Smooth muscle cell (in vitro differentiated cells): ENCODE data around the gene CENPP. TPM values are rescaled to one million over a fixed set of nuclear protein-coding genes. Genes with fewer than 3 reads are reported as not detected.
A peak's percentile ranks its signal among the peaks of the same experiment; 100 is the strongest.

Source experiments
- DNase-seq: peaks from one replicate; lab custom pipeline; 2025; ENCODE audit not compliant: unreplicated experiment; lab: John Stamatoyannopoulos, UW
- H2AFZ ChIP-seq: fragments of 200-600 bp; sonication (generic); 2 replicates; pipeline ENCODE4 v1.6.0; 2016; ENCODE audit warnings: antibody characterized with exemption, low read depth, mild to moderate bottlenecking
- H3F3A ChIP-seq: fragments of 200-600 bp; sonication (generic); 2 replicates; pipeline ENCODE4 v1.6.0; 2017; ENCODE audit warnings: antibody characterized with exemption, low read depth
- H3K27ac ChIP-seq: fragments of 200-600 bp; sonication (generic); 2 replicates; pipeline ENCODE4 v1.5.1; 2016; ENCODE audit warnings: low read depth, mild to moderate bottlenecking
- H3K27me3 ChIP-seq: fragments of 200-600 bp; sonication (generic); 2 replicates; pipeline ENCODE4 v1.6.1; 2016; ENCODE audit warnings: low read depth, mild to moderate bottlenecking
- H3K36me3 ChIP-seq: fragments of 200-600 bp; sonication (generic); 2 replicates; pipeline ENCODE4 v1.5.1; 2016; ENCODE audit warnings: low read depth
- H3K4me1 ChIP-seq: fragments of 200-600 bp; sonication (generic); 2 replicates; pipeline ENCODE4 v1.5.1; 2016; ENCODE audit warnings: low read depth
- H3K4me2 ChIP-seq: fragments of 200-600 bp; sonication (generic); 2 replicates; pipeline ENCODE4 v1.6.0; 2016; ENCODE audit warnings: mild to moderate bottlenecking
- H3K4me3 ChIP-seq: fragments of 200-600 bp; sonication (generic); 2 replicates; pipeline ENCODE4 v1.5.1; 2016; ENCODE audit warnings: mild to moderate bottlenecking
- H3K79me2 ChIP-seq: fragments of 200-600 bp; sonication (generic); 2 replicates; pipeline ENCODE4 v1.6.0; 2016; ENCODE audit warnings: low read depth, mild to moderate bottlenecking
- H3K9ac ChIP-seq: fragments of 200-600 bp; sonication (generic); 2 replicates; pipeline ENCODE4 v1.6.0; 2016; ENCODE audit warnings: low read depth
- H3K9me3 ChIP-seq: fragments of 200-600 bp; sonication (generic); replicated peaks from 2 replicates; pipeline ENCODE4 v1.5.1; 2016; ENCODE audit warnings: low read depth
- H4K20me1 ChIP-seq: fragments of 200-600 bp; sonication (generic); 2 replicates; pipeline ENCODE4 v1.6.0; 2016; ENCODE audit warnings: low read depth
- WGBS: methylation state at CpG from one replicate; pipeline ENCODE4 v1.1.7; 2016; ENCODE audit warnings: low lambda C conversion rate; 5-methylcytosine and 5-hydroxymethylcytosine counted together
- polyA plus RNA-seq: library from polyadenylated mRNA; unstranded; fragments of >200 nt; fragmentation: Nextera tagmentation; extraction: Ambion mirVana; gene quantifications from 2 replicates; pipeline ENCODE4 v1.2.1, GENCODE V29; 2016
- total RNA-seq: library from RNA; depleted of rRNA; stranded (reverse); fragments of >200 nt; gene quantifications from 2 replicates; pipeline ENCODE4 v1.2.3, GENCODE V29; 2014
- TF ChIP-seq, protein P1 (sequence below): fragments of 200-600 bp; sonication (generic); IDR thresholded peaks from 2 replicates; pipeline ENCODE4 v1.5.1; 2017; ENCODE audit warnings: borderline replicate concordance, mild to moderate bottlenecking, antibody characterized with exemption; ENCODE audit not compliant: insufficient read depth, poor library complexity, severe bottlenecking

The CENPP gene
- total and polyA plus RNA-seq, 2 experiments from 2014 or later, result 4.2 to 17.5 TPM

DNA sequence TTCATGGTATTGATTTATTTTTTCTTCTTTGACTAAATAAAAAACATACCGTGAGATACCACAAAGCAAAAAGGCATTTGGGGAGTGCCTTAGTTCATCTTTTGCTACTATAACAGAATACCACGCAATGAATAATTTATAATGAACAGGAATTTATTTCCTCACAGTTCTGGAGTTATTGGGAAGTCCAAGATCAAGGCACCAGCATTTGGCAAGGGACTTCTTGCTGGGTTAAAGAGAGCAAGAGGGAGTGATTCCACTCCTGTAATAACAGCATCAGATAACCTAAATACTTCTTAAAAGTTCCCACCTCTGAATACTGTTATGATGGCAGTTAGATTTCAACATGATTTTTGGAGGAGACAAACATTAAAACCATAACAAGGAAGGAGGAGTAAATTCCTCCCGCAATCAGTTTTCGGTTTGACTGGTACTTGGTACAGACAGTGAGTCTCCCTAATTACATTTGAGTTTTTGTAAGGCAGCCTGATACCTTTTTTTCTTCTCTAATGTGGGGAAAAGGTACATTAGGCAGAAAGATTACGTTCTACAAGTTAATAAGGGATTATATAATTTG lies 107.3 kb downstream of the CENPP start:
- H4K20me1 ChIP-seq, result no peaks in the 10 kb centered on the region
- H3K4me2 ChIP-seq, result no peak overlapping the region
- no peaks in the 10 kb centered on the region for H3K9me3 ChIP-seq
- DNase-seq, result no peak
- H3K27me3 ChIP-seq, result no peaks in the 10 kb centered on the region
- no peak overlapping the region for H3K4me3 ChIP-seq
- H3F3A ChIP-seq, result no peaks in the 10 kb centered on the region
- no peak overlapping the region for H3K9ac ChIP-seq
- no peak overlapping the region for H3K27ac ChIP-seq
- no peaks in the 10 kb centered on the region for H3K79me2 ChIP-seq
- no peak overlapping the region for H2AFZ ChIP-seq
- H3K4me1 ChIP-seq, result no peaks in the 10 kb centered on the region
- TF ChIP-seq, protein P1, sequence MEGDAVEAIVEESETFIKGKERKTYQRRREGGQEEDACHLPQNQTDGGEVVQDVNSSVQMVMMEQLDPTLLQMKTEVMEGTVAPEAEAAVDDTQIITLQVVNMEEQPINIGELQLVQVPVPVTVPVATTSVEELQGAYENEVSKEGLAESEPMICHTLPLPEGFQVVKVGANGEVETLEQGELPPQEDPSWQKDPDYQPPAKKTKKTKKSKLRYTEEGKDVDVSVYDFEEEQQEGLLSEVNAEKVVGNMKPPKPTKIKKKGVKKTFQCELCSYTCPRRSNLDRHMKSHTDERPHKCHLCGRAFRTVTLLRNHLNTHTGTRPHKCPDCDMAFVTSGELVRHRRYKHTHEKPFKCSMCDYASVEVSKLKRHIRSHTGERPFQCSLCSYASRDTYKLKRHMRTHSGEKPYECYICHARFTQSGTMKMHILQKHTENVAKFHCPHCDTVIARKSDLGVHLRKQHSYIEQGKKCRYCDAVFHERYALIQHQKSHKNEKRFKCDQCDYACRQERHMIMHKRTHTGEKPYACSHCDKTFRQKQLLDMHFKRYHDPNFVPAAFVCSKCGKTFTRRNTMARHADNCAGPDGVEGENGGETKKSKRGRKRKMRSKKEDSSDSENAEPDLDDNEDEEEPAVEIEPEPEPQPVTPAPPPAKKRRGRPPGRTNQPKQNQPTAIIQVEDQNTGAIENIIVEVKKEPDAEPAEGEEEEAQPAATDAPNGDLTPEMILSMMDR, result no peak
- no peaks in the 10 kb centered on the region for H3K36me3 ChIP-seq
- WGBS, result 96% methylated on average over 5 of the region's 5 CpGs

DNA sequence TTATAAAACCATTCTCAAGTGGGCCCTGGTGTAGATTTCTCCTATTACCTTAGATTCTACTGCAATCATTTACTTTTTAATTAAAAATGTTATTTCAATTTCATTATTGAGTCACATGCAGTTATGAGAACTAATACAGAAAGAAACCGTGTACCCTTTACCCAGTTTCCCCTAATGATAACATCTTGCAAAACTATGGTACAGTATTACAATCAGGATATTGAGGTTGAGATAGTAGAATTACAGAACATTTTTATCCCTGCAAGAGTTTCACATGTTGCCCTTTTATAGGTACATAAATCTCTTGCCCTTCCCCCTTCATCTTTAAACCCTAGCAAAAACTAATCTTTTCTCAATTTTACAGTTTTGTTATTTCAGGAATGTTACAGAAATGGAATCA lies 109.5 kb downstream of the CENPP start:
- no peaks in the 10 kb centered on the region for H3K36me3 ChIP-seq
- H3K4me2 ChIP-seq, result no peak overlapping the region
- no peak for DNase-seq
- no peaks in the 10 kb centered on the region for H3K9me3 ChIP-seq
- H3K9ac ChIP-seq, result no peak overlapping the region
- no peak overlapping the region for H3K4me3 ChIP-seq
- H3K27me3 ChIP-seq, result no peaks in the 10 kb centered on the region
- no peaks in the 10 kb centered on the region for H3K4me1 ChIP-seq
- TF ChIP-seq, protein P1, result no peak
- no peaks in the 10 kb centered on the region for H4K20me1 ChIP-seq
- no peaks in the 10 kb centered on the region for H3K79me2 ChIP-seq
- 94% methylated on average over 1 of the region's 1 CpG for WGBS
- H3F3A ChIP-seq, result no peaks in the 10 kb centered on the region
- no peak overlapping the region for H2AFZ ChIP-seq
- H3K27ac ChIP-seq, result no peak overlapping the region

DNA sequence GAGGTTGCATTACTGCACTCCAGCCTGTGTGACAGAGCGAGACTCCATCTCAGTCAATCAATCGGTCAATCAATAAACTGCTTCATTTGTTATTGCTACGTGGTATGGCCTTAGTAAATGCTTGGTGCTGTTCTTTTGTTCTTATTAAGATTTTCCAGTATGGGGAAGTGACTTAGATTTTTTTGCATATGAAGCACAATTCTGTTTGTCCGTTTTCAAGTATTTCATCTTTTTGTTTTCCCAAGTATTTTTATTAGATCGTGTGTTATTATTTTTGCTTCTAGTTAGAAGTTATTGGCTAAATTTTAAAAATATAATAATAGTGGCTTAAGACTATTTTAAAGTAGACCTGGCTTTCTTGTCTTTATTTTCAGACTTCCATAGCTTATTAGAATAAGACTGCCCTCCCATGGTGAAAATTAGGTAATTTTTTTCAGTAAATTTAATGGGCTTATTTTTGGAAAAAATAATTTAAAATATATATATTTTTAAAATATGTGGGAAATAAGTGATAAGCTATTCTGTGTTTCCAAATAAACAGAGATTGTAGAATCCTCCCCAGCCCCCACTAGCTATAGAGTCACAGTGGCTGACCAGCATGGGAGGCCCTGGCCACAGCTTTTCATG lies 113.3 kb downstream of the CENPP start:
- no peak overlapping the region for H2AFZ ChIP-seq
- WGBS, result 90% methylated on average over 5 of the region's 5 CpGs
- TF ChIP-seq, protein P1, result peak; percentile 43
- DNase-seq, result no peak
- no peak overlapping the region for H3K4me3 ChIP-seq
- H3K27me3 ChIP-seq, result no peaks in the 10 kb centered on the region
- no peaks in the 10 kb centered on the region for H3F3A ChIP-seq
- H3K36me3 ChIP-seq, result no peaks in the 10 kb centered on the region
- H4K20me1 ChIP-seq, result no peaks in the 10 kb centered on the region
- no peaks in the 10 kb centered on the region for H3K79me2 ChIP-seq
- H3K4me2 ChIP-seq, result no peak overlapping the region
- no peak overlapping the region for H3K27ac ChIP-seq
- H3K9me3 ChIP-seq, result no peaks in the 10 kb centered on the region
- H3K9ac ChIP-seq, result no peak overlapping the region
- H3K4me1 ChIP-seq, result no peaks in the 10 kb centered on the region
